K562 (cell line): ENCODE data around the gene RMI1. TPM values are rescaled to one million over a fixed set of nuclear protein-coding genes. Genes with fewer than 3 reads are reported as not detected.
"Not testable (repeated sequence)": the region's sequence is repeated elsewhere in the genome, so short reads cannot be mapped to it uniquely, and the experiment has no call there.

ENCODE experiments used
- ATAC-seq: fragments of 200-7000 bp; cut with Tn5 transposase; 3 replicates; pipeline ENCODE4 v1.9.1; 2020; ENCODE audit warnings: moderate library complexity
- BruUV-seq: library from RNA; stranded (reverse); fragments of 400-500 nt; replicated peaks from 2 replicates; lab custom pipeline; 2021; lab: Mats Ljungman, UMichigan
- CTCF ChIA-PET: fragments of 300-600 bp; formaldehyde crosslinking; extraction: SDS; loops from one replicate; lab custom pipeline; 2021; ENCODE audit warnings: low intra/inter-chr PET ratio; lab: Yijun Ruan, JAX
- POLR2A ChIA-PET: fragments of 300-600, 350-650 bp; sonication (Branson Sonifier 250); formaldehyde crosslinking; extraction: SDS; loops from one replicate; lab custom pipeline; 2021; ENCODE audit warnings: antibody characterized with exemption, inconsistent platforms; lab: Yijun Ruan, JAX
- DNase-seq, 4 experiments: peaks; one replicate each; pipeline versions ENCODE4 v3.0.0 to v3.0.0-alpha.2; 2011 to 2018; ENCODE audit warnings: low spot score in 3 of 4, mixed read lengths in 3 of 4; ENCODE audit errors: extremely low read depth in 1 of 4
- FAIRE-seq: peaks from 2 replicates; lab custom pipeline; 2011; peaks lifted over from hg19 to GRCh38; lab: Jason Lieb, UNC
- H2AFZ ChIP-seq: 2 replicates; pipeline ENCODE4 v1.6.0; 2011; ENCODE audit warnings: low read depth, low read length, control low read depth, inconsistent platforms
- H3K27ac ChIP-seq: fragments of 200-600 bp; 3 replicates; pipeline ENCODE4 v1.8.0; 2011; ENCODE audit warnings: low read depth, mild to moderate bottlenecking, control low read depth, inconsistent platforms, low read length, moderate library complexity, mixed read lengths; ENCODE audit errors: extremely low read depth
- H3K27me3 ChIP-seq, 2 experiments: fragments of 300-600 bp in 1 of 2; 2 replicates in 1 of 2; 3 replicates in 1 of 2; pipeline versions ENCODE4 v1.6.0 to v1.8.0; 2011; ENCODE audit warnings: inconsistent platforms in 2 of 2, low read length in 2 of 2, mild to moderate bottlenecking in 1 of 2, mixed read lengths in 1 of 2, moderate library complexity in 1 of 2; ENCODE audit not compliant: control insufficient read depth in 2 of 2, insufficient read depth in 2 of 2
- H3K36me3 ChIP-seq: fragments of 300-600 bp; 3 replicates; pipeline ENCODE4 v1.8.0; 2011; ENCODE audit warnings: mild to moderate bottlenecking, low read length, inconsistent platforms; ENCODE audit not compliant: control insufficient read depth, insufficient read depth
- H3K4me1 ChIP-seq, 2 experiments: fragments of 200-600 bp in 1 of 2; replicated peaks in 1 of 2; 2 replicates in 1 of 2; 3 replicates in 1 of 2; pipeline versions ENCODE4 v1.5.1 to v1.8.0; 2011; ENCODE audit warnings: inconsistent platforms in 2 of 2, low read length in 2 of 2, mild to moderate bottlenecking in 1 of 2, mixed read lengths in 1 of 2, moderate library complexity in 1 of 2; ENCODE audit not compliant: control insufficient read depth in 2 of 2, insufficient read depth in 2 of 2
- H3K4me2 ChIP-seq: 2 replicates; pipeline ENCODE4 v1.6.1; 2011; ENCODE audit warnings: low read length, control low read depth, inconsistent platforms, mixed read lengths; ENCODE audit not compliant: insufficient read depth
- H3K4me3 ChIP-seq: fragments of 200-600 bp; sonication (generic), shearing (Covaris generic); 2 replicates; pipeline ENCODE4 v1.5.1; 2016; ENCODE audit warnings: control low read depth, inconsistent platforms
- H3K79me2 ChIP-seq: fragments of 200-600 bp; 3 replicates; pipeline ENCODE4 v1.8.0; 2011; ENCODE audit warnings: low read length, inconsistent platforms; ENCODE audit not compliant: control insufficient read depth, insufficient read depth
- H3K9ac ChIP-seq, 2 experiments: 2 replicates each; pipeline versions ENCODE4 v1.6.0 to v1.6.1; 2011; ENCODE audit warnings: low read depth in 2 of 2, low read length in 2 of 2, control low read depth in 1 of 2, inconsistent platforms in 1 of 2, mild to moderate bottlenecking in 1 of 2, mixed read lengths in 1 of 2; ENCODE audit not compliant: insufficient read depth in 1 of 2
- H3K9me1 ChIP-seq: one replicate; pipeline ENCODE4 v1.6.0; 2011; ENCODE audit warnings: inconsistent platforms, mild to moderate bottlenecking, low read length, moderate library complexity; ENCODE audit not compliant: control insufficient read depth, insufficient read depth
- H3K9me3 ChIP-seq: replicated peaks from 2 replicates; pipeline ENCODE4 v1.5.1; 2011; ENCODE audit warnings: low read depth, low read length, inconsistent platforms; ENCODE audit not compliant: control insufficient read depth, insufficient read depth
- H4K20me1 ChIP-seq: replicated peaks from 2 replicates; pipeline ENCODE4 v1.6.1; 2011; ENCODE audit warnings: low read length, inconsistent platforms, mixed read lengths; ENCODE audit not compliant: control insufficient read depth, insufficient read depth
- GTF2F1 ChIP-seq: IDR thresholded peaks from 2 replicates; pipeline ENCODE4 v1.6.1; 2011; ENCODE audit warnings: low read depth, low read length, improper control_type of control experiment
- MBD2 ChIP-seq: sonication (generic); IDR thresholded peaks from 2 replicates; pipeline ENCODE4 v1.6.1; 2016; ENCODE audit warnings: low read depth, borderline replicate concordance
- PTRF ChIP-seq: fragments of 450-650 bp; IDR thresholded peaks from 2 replicates; pipeline ENCODE4 v1.6.1; 2016; ENCODE audit warnings: mild to moderate bottlenecking, missing genetic modification characterization, missing compliant biosample characterization
- ZNF561 ChIP-seq: fragments of 450-650 bp; formaldehyde crosslinking; conservative IDR thresholded peaks from 2 replicates; pipeline ENCODE4 v1.4.0; 2020; ENCODE audit warnings: mild to moderate bottlenecking, moderate library complexity
- WGBS: fragments of 100-300 bp; shearing (Covaris generic); methylation state at CpG from one replicate; pipeline ENCODE4 v1.1.6; 2016; ENCODE audit warnings: low coverage, mixed read lengths; ENCODE audit not compliant: insufficient coverage; ENCODE audit errors: missing lambda C conversion rate; 5-methylcytosine and 5-hydroxymethylcytosine counted together
- in situ Hi-C: fragments of 300-500 bp; cut with MboI; formaldehyde crosslinking; loops from 4 replicates; pipeline ENCODE4 v1.15.0; 2018; ENCODE audit warnings: inconsistent platforms, mixed read lengths
- intact Hi-C: fragments of 100-400 bp; cut with micrococcal nuclease; formaldehyde crosslinking; loops from 2 replicates; pipeline ENCODE4 v1.14.2; 2022
- polyA plus RNA-seq, 8 experiments: library from polyadenylated mRNA; depleted of rRNA in 4 of 8; stranded (reverse) in 5 of 8; unstranded in 3 of 8; fragments of >200 nt; fragmentation: Nextera tagmentation in 2 of 8; fragmentation: Illumina TruSeq in 1 of 8; extraction: Ambion mirVana in 2 of 8; extraction: Trizol in 1 of 8; gene quantifications; 2 replicates each; pipeline versions ENCODE4 v1.2.1 to v1.2.3, GENCODE V29; 2011 to 2014; ENCODE audit warnings: inconsistent platforms in 1 of 8, missing spikeins in 1 of 8
- total RNA-seq, 7 experiments: library from RNA; depleted of rRNA in 6 of 7; stranded (reverse); fragments of >200 nt in 6 of 7; fragmentation: Illumina TruSeq in 2 of 7; extraction: Trizol in 2 of 7; gene quantifications; 2 replicates each; pipeline versions ENCODE4 v1.2.1 to v1.2.3, GENCODE V29; 2011 to 2021; ENCODE audit warnings: low replicate concordance in 1 of 7

The RMI1 gene
- total and polyA plus RNA-seq, 9 of the 15 experiments (the other 6 are each of a cell fraction or from before 2014, with no cell fraction given), result 3.0 to 17.4 (median 10.6) TPM

DNA sequence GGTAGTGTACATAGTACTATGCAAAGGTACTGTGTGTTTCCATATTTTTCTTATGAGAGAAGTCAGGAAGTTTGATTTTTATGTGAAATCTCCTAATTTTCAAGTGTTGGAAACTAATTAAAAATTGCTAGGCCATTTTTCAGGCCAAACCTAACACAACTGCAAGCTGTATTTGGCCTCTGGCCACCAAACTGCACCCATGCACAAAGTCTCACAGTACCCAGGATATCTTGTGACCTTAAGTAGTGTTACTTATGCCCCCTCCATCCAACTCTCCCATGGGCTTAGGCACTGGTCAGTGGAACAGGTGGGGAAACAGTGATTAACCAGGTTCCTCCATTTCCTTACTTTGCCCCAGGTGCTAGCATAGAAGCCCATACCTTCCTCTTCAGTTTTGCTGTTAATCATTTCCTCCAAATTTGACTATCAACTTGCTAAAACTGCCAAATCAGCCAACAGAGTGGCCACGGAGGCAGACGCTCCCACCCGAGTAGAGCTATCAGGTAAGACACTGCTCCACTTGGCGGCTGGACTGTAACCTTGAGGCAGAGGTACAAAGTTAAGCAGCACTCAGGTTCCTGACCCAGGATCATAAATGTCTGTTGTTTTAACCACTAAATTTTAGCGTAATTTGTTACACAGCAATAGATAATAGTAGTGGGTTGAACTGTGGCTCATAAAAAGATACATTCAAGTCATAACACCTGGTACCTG lies 39.9 kb upstream of the RMI1 start:
- BruUV-seq, result no TSS peak
- H3K4me2 ChIP-seq, result no peak overlapping the region
- no peaks in the 10 kb centered on the region for H3K79me2 ChIP-seq
- TF ChIP-seq ZNF561 (CRISPR knock-in tag) (no peak), MBD2 (no peak), GTF2F1 (no peak), PTRF (no peak)
- H3K36me3 ChIP-seq, result peaks cover 64% of the 10 kb centered on the region; the same call in 1 of the 3 replicates
- FAIRE-seq (no peak), ATAC-seq (no peak), DNase-seq (no peak)
- H3K9me1 ChIP-seq, result no peaks in the 10 kb centered on the region
- H4K20me1 ChIP-seq, result no peaks in the 10 kb centered on the region
- CTCF ChIA-PET, result interaction anchor here (0.6 kb wide), 1 partner anchor 1485 kb away, joined by 5 read pairs; no protein-coding TSS in a partner anchor
- intact Hi-C loops (no loop called here), in situ Hi-C loops (no loop called here)
- no peaks in the 10 kb centered on the region for H3K9me3 ChIP-seq
- no peak overlapping the region for H2AFZ ChIP-seq
- POLR2A ChIA-PET, result no interaction called here
- WGBS, result 78% methylated on average over 3 of the region's 5 CpGs
- H3K9ac ChIP-seq, result no peak overlapping the region
- no peaks in the 10 kb centered on the region for H3K4me1 ChIP-seq
- no peaks in the 10 kb centered on the region for H3K27me3 ChIP-seq
- no peak overlapping the region for H3K4me3 ChIP-seq
- H3K27ac ChIP-seq, result no peak overlapping the region

DNA sequence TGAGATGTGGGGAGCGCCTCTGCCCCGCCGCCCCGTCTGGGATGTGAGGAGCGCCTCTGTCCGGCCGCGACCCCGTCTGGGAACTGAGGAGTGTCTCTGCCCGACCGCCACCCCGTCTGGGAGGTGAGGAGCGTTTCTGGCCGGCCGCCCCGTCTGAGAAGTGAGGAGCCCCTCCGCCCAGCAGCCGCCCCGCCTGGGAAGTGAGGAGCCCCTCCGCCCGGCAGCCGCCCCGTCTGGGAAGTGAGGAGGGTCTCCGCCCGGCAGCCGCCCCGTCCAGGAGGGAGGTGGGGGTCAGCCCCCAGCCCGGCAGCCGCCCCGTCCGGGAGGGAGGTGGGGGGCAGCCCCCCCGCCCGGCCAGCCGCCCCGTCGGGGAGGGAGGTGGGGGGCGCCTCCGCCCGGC lies 32.5 kb upstream of the RMI1 start:
- no CpG with 5 or more reads among the region's 39 CpGs for WGBS
- H3K9me3 ChIP-seq, H3K9me1 ChIP-seq, H3K27me3 ChIP-seq, H2AFZ ChIP-seq, H3K9ac ChIP-seq, POLR2A ChIA-PET, DNase-seq, H3K4me2 ChIP-seq, in situ Hi-C loops, FAIRE-seq, H3K79me2 ChIP-seq, BruUV-seq, ATAC-seq, CTCF ChIA-PET, intact Hi-C loops, H3K27ac ChIP-seq, H3K4me3 ChIP-seq, H4K20me1 ChIP-seq, H3K4me1 ChIP-seq: not testable (repeated sequence)
- H3K36me3 ChIP-seq, result peaks cover 34% of the 10 kb centered on the region; the same call in 1 of the 3 replicates
